GM21825 (cell line): ENCODE results near the gene UROC1.

Source experiments
- ATAC-seq: cut with Tn5 transposase; IDR thresholded peaks from one replicate; pipeline ENCODE4 v1.9.1; 2021; ENCODE audit warnings: mild to moderate bottlenecking, moderate library complexity; ENCODE audit not compliant: unreplicated experiment

Gene UROC1

DNA sequence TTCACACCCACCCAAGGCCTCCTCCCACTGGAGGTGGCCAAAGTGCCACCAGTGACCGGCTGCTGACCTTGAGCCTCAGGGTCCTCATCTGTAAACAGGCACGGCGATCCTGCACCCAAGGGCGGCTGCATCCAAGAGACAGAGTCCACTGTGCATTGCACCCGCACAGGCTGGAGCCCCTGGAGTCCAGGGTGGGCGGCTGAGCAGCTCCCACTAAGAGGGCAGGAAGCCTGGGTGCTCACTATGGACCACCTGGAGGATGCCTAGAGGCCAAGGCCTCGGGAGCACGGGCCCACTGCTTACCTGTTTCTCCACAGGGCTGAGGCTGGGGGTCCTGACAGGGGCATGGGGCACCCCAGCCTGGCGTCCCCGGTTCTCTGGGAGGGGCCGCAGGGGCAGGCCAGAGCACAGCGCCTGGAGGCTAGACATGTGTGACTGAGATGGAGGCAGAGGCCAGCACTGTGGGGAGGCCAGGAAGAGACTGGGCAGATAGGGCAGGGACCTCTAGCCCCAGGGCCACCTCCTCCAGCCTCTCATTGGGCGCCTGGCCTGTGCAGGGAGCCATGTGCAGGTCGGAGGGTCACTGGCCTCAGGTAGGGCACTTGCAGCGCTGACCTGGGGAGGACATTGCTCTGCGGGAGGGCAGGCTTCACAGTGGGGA is at the start of gene UROC1:
Gene UROC1, minus strand, starts transcription at position 483 of the 661 bp plus-strand sequence. Its CDS starts 54 bp downstream, at position 429.
- no peak for ATAC-seq

DNA sequence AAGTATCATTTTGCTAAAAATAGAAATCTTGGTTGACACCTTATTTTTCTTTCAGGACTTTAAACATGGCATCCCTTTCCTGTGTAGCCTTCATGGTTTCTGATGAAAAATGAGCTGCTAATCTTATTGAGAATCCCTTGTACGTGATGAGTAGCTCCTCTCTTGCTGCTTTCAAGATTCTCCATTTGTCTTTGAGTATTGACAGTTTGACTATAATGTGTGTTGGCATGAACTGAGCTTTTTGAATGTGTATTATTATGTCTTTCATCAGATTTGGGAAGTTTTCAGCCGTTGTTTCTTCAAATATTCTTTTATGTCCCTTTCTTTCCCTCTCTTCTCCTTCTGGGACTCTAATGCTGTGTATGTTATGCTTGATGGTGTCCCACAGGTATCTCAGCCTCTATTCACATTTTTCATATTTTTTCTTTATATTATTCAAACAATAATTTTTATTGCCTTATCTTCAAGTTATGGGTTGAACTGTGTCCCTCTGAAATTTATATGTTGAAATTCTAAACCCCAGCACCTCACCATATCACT is 45.2 kb upstream of the UROC1 start:
- ATAC-seq, result no peak

DNA sequence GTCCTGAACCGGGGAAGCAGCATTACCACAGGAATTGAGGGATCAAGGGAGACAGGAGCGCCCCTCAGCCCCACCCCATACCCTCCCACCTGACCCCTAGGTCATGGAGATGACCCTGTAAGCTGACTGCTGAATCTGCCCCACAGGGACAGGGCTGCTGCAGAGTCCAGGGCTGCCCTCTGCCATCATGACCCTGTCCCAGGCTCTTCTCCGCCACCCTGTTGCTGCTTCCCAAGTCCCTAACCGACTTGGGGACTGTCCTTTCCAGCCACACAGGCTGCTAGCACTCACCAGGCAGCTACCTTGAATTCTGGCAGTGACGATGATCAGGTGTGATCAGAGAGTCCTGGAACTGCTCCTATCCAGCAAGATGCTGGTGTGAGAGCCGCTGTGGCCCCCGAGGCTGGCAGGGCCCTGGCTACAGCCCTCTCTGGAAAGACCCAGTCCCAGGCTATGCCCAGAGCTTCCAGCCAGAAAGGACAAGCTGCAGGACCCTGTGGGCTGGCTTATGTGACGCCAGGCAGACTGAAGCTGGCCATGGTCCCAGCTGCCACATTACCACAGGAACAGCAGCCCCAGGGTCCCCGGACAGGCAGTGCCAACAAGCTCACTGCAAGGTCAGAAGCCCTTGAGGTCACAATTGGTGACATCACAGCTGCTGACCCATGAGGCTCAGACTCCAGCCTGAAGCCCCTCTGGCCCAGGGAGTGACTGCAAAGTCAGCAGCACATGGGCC is 40.9 kb upstream of the UROC1 start, which contains the start of gene C3orf22:
Gene C3orf22, minus strand, starts transcription at position 597 of the 736 bp plus-strand sequence. CDS start 5,542 bp downstream, outside the sequence.
- no peak for ATAC-seq

DNA sequence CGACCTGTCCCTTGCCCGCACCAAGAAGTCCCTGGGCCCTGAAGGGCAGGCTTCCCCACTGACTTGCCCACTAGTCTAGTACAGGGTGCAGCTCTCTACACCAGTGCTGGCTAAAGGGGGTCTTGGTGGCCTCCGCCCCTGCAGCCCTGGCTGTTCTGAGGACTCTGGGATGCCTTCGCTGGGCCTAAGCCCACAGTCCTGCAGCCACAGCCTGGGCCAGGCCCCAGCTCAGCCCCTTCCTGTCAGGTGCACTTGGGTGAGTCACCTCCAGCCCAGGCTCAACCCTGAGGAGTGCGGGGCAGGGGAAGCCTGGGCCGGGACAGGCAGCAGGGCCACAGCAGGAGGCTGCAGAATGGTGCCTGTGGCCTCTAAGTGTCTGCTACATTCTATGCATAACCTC is 40.2 kb upstream of the UROC1 start:
- no peak for ATAC-seq

DNA sequence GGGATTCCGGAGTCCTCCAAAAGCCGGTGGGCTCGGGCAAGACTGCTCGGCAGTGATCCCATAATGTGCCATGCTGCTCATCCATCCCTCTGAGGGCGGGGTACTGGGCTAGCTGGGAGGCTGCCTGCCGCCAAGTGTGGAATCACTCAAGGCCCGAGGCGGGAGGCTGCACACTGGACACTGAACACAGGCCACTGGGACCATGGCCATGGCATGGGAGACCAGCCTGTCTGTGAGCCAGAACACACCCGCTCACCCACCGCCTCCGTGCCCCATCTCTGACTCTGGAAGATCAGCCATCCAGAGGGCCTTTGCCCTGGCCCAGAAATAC is 39.8 kb upstream of the UROC1 start:
- ATAC-seq, result no peak

DNA sequence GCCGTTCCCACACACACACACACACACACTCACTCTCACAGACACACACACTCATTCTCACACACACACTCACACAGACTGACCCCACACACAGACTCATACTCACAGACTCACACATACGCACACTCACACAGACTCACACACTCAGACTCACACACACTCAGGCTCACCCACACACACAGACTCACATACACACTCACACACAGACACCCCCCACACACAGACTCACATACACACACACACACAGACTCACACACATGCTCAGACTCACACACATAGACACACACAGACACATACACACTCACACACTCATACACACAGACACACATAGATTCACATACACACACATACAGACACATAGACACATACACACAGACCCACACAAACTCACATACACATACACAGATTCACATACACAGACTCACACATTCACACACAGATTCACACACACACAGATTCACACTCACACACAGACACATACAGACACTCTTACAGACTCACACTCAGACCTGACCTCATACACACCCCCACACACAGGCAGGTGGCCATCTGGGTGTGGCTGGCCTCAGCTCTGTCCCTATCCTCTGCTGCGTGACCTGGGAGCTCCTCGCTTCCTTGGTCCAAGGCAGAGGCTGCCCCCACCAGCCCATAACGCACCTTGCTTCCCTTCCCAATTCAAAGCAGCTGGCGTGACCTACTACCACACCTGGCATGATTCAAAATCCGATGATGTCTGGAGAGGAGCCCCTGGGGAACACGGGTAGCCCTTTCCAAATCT is 39.3 kb upstream of the UROC1 start:
- ATAC-seq, result no peak

DNA sequence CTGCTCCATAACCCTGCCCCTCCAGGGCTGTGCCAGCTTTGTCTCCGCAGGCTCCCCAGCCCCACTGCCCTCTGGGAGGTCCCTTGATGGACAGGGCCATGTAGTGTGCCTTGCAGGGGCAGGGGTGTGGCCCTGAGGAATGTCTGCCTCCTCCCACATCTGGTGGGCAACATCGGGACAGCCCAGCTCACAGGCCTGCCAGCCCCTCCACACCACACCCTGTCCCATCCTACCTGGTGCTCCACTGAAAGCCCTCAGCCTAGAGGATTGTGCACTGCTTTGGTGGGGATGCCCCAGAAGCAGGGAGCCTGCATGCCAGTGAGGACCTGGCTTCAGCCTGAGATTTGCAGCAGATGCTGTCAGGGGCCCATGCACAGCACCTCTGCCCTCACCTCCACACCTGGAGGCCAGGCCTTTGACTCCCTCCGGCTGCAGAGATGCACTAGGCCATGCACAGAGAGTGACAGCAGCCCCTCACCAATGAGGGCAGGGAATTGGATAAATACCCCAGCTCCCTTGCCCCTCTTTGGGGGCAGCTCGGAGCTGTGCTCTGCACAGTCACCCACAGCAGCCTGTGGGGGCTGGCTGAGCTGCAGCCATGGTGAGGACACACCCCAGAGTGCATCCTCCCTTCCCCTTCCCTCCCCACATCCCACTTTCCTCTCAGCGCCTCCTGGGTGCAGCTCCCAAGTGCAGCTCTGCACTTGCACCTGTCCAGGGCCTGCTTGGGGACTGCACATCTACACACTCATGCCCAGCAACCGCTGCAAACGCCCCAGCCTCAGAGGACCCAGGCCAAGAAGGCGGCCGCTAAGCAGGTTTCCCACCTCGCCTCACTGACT is 38.4 kb upstream of the UROC1 start:
- no peak for ATAC-seq

DNA sequence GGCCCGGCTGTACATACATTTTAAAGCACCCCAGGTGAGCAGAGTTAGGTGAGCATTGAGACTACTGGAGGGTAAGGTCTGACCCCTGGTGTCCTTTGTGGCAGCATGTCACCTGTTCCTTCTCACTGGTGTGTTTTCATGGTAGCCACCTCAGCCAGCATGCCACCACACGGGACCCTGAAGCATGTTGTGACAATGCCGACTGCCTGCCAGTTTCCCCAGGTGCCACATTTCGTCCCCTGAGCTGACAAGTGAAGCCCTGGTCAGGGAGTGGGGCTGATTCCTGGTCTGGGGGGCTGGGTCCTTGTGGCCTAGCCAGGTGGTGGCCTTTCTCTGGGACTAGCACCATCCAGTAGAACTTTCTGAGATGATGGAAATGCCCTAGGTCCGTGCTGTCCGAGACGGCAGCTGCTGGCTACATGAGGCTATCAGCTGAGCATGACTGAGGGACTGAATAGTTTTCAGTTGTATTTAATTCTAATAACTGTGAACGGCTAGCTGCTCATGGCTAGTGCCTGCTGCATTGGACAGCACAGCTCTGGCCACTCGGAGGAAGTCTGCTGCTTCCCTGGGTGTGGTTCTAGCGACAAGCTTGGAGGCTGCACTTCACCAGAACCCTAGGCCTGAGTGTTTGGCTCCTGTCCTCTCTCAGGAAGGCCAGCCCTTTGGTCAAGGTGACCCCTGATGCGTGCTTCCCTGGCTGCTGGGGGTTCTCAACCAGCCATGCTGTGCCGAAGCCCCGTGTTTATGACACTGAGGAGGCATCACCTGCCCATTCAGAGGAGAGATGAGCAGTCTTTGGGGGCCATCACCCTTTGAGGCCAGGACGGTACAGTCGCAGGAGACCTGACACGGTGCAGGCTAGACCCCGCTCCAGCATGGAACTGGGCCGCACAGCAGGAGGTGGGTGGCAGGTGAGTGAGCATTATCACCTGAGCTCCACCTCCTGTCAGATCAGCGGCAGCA is 37.3 kb upstream of the UROC1 start:
- no peak for ATAC-seq

DNA sequence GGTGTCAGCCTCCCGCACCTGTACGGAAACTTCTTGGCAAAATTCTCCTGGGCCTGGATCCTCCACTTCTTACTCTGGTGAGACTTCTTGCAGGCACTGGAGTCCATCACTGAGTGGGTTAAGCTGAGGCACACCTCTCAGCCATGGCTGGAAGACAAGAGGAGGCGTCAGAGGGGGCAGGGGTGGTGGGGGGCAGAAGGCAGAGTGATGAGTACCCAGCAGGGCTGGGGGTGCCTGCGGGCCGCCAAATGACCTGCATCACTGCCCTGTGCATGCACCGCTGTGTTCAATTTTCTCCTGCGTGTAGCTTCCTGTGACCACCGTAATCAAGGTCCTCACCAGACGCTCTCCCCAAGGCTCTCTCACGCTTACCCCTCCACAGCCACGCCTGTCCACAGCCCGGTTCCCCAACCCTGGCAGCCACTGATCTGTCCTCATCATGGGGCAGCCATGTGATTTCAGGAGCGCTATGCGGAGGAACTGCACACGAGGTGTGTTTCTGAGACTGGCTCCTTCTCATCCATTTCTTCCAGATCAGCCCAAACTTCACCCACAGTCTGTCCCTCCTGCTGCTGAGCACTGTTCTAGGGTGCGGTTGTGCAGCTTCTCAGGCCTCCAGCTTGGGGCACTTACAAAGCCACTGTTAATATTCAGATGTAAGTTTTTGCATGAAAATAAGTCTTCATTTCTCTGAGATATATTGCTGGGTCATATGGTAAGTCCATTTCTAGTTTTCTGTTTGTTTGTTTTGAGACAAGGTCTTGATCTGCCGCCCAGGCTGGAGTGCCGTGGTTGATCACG is 35.9 kb upstream of the UROC1 start:
- ATAC-seq, result no peak

DNA sequence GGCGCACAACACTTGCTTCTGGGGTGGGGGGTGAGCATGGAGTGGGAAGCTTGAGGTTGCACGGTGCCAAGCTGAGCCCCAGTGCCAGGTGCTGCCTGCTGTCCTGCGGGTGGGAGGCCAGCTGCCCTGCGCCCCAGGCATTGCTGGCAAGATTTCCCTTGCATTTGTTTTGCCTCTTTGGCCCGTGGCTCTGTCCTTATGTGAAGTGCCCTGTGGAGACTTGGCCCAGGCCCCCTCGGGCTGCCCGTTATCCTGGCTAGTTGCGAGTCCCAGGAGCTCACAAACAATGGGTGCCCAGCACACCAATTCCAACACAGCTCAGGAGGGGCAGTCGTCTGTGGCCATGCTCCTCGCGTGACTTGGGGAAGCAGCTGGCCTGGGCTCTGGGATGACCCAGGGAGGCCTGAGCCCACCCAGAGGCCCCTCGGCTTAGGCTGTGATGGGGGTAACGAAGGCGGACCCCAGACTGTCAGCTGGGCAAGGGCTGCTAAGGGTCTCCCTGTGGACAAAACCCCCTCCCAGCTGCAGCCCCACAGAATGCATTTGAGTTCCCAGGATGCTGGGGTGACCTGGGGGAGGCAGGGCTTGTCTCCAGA is 35.2 kb upstream of the UROC1 start:
- ATAC-seq, result no peak

DNA sequence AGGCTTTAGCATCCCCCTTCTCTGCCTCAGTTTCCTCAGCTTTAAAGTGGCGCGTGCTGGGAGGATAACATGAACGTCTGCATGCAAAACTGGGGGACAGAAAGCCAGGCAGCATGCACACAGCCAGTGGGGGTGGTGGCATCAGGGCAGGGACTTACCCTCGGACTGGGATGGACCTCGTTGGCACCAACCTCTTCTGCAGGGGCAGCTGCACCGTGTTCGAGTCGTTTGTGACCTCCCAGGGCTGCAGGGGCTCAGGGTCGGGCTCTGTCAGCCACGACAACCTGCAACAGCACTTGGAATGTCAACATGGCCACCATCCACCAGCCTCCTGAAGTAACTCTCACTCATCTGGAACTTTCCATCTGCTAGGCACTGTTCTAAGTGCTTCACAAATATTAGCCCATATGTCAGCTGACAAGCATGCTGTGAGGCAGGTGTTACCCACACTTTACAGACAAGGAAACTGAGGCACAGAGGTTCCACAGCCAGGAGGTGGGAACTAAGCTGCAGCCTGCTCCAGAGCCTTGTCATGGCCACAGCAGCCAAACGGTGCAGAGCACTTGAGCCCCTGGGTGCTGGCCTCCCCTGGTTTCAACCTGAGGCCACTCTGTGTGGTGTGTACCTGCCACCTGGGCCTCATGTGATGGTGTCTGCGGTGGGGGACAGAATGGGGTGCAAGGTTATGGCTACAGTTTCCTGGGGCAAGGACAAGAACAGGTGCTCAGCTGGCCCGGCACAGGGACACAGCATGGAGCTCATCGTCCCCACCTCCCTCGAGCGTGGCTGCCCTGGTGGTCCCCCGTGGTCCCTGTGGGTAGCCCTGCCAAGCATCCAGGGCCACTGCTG is 34.5 kb upstream of the UROC1 start:
- no peak for ATAC-seq

DNA sequence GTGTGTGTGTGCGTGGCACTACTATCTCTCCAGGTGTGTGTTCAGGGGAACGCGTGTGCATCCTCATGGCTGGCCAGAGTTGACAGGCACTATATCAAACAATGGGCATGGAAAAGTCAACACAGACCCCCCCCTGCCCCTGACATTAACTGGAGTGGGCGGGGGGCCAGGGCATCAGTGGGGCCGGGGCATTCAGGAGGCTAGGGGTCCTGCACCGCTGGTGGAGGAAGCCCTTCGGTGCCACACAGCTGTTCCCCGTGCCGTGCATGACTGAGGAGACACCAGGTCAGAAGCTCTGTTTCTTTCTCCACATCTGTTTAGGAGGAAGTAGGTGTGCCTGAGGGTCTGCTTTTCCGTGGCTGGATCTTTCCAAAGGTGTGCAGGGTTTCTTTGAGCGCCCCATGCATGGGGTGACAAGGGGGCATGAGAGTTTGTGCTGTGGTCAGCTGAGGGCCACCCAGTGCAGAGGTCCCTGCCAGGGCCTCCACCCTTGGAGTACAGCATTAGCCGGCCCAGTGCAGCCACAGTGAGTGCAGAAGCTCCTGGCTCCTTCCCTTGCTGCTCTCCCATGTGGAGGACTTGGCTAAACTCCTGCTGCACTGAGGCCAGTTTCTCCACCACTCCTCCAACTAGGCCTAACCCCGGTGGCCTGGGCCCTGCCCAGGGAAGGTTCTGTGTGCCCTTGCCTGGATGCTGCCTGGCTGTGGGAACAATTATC is 33.7 kb upstream of the UROC1 start:
- ATAC-seq, result no peak

DNA sequence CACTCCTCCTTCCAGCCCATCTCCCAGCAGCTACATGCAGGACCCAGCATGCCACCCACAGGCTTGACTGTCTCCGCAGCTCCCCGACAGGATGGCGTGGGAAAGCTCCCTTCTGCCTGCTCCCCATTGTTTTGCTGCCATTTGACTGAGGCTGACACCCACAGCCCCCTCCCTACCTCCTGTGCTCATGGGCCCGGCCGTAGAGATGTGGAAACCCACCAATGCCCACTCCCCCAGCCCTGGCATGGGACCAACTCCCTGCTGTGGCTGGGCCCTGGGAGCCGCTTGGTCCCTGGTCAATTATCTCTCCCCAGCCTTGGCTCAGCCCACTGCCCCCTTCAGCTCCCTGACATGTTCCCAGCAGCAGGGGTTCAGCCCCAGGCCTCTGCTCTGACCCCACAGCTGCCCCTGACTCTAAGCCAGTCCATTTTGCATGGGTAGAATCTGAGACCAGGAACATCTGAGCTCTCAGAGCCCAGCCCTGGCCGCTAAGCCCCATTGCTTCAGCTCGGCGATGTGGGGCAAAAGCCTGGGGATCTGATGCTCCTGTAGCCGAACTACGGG is 33.0 kb upstream of the UROC1 start:
- no peak for ATAC-seq

DNA sequence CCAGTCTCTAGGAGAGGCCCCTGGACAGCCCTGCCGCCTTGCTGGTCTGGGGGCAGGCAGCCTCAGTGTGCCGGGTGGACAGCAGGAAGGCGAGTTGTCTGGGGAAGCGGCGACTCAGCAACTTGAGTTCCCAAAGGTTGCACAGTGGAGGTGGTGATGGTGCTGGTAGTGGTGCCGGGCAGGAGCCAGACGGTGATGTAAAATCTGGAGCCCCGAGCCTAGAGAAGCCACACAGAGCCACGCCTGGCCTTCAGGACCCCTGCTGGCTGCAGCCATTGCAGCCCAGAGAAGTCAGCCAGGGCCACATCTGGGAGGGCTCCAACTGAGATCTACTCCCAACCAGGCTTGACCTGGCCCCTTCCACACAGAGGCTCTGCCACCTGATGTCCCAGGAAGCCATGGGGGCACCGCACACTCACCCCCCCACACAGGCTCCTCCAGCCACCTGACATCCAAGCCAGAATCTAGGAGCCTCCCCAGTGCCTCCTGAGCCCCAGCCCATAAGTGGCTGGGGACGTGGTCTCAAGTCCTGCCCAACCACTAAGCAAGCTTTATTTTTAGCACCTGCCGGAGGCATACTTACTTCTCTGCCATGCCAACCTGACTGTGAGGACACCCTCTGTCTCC is 32.4 kb upstream of the UROC1 start:
- no peak for ATAC-seq

DNA sequence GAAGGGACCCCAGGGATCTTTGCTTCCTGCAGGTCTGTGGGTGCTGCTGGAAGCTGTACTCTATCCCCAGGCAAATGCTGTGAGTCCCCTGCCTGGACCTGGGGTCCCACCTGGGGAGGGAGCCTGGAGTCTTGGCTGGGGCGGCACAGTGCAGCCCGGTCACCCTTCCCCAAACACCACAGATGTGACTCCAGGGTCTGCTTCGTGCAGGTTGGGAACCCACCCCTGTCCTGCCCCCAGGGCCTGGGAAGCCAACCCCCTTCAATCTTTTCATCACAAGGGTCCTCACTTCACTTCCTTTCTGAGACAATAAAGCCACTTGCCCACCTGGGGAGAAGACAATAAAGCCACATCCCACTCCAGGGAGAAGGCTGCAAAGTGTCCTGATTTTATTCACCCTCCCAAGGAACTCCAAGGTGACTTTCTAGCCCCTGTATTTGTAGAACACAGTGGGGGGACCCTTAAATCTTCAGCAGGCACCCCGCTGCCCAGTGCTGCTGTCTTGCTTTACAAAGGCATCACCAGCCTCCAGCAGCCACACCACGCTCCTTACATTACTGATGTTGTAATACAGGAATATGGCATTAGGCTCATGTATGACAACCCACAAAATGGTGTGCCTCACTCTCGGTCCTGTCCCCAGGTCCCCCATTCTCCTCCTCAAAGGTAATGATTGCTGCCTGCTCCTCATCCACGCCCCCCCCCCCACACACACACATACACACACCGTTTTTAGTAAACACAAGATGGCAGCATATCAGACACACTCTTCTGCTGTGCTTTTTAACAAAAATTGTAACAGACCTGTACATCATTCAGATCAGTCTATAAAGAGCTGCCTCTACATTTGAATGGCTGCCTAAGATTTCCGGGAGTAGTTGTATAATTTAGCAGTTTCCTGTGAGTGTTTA is 31.2 kb upstream of the UROC1 start:
- ATAC-seq, result no peak
